IgD-negative memory B cell (primary cell): Measurements from ENCODE around the gene CHST11. TPM values are rescaled to one million over a fixed set of nuclear protein-coding genes. Genes with fewer than 3 reads are reported as not detected.
"Not testable (repeated sequence)": the region's sequence is repeated elsewhere in the genome, so short reads cannot be mapped to it uniquely, and the experiment has no call there.

ENCODE experiments used
- H3K27ac Mint-ChIP-seq, 3 donors: one replicate each; pipeline ENCODE4 v1.8.0; 2020 to 2022; ENCODE audit warnings: mild to moderate bottlenecking in 3 of 3, mixed read lengths in 3 of 3, moderate library complexity in 1 of 3
- H3K27me3 Mint-ChIP-seq: one replicate; pipeline ENCODE4 v1.8.0; 2021; ENCODE audit warnings: mixed read lengths
- H3K36me3 Mint-ChIP-seq: one replicate; pipeline ENCODE4 v1.8.0; 2020; ENCODE audit warnings: mild to moderate bottlenecking, mixed read lengths
- H3K4me1 Mint-ChIP-seq, 3 donors: one replicate each; pipeline ENCODE4 v1.8.0; 2020 to 2022; ENCODE audit warnings: mixed read lengths in 3 of 3, mild to moderate bottlenecking in 1 of 3
- H3K4me3 Mint-ChIP-seq, 4 donors: one replicate each; pipeline ENCODE4 v1.8.0; 2020 to 2022; ENCODE audit warnings: mild to moderate bottlenecking in 4 of 4, mixed read lengths in 4 of 4, moderate library complexity in 3 of 4
- H3K9me3 Mint-ChIP-seq, 3 donors: one replicate each; pipeline ENCODE4 v1.8.0; 2020 to 2021; ENCODE audit warnings: mixed read lengths in 3 of 3, mild to moderate bottlenecking in 1 of 3
- polyA plus RNA-seq: library from polyadenylated mRNA; unstranded; fragments of 300-500 nt; fragmentation: Illumina TruSeq; gene quantifications from one replicate; pipeline ENCODE4 v1.2.3, GENCODE V29; 2021

Gene CHST11
- polyA plus RNA-seq, 1 donor from 2014 or later: 41.7 TPM

DNA sequence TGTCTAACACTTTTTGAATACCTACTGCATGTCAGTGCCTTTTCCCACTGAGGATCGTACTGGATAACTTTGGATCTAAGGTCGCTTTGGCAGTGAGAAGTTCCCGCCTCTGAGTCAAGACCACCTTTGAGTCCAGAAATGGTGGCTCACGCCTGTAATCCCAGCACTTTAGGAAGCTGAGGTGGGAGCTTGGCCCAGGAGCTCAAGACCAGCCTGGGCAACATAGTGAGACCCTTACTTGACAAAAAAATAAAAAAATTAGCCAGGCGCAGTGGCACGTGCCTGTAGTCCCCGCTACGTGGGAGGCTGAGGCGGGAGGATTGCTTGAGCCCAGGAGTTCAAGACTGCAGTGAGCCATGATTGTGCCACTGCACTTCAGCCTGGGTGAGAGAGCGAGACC is 61.1 kb downstream of the CHST11 start:
- no peaks in the 10 kb centered on the region for H3K27me3 Mint-ChIP-seq
- H3K36me3 Mint-ChIP-seq: no peaks in the 10 kb centered on the region
- H3K9me3 Mint-ChIP-seq: no peaks in the 10 kb centered on the region
- peaks cover 39 to 68% (median 51%) of the 10 kb centered on the region in 3 donors for H3K4me1 Mint-ChIP-seq
- no peak overlapping the region for H3K4me3 Mint-ChIP-seq
- no peak overlapping the region for H3K27ac Mint-ChIP-seq

DNA sequence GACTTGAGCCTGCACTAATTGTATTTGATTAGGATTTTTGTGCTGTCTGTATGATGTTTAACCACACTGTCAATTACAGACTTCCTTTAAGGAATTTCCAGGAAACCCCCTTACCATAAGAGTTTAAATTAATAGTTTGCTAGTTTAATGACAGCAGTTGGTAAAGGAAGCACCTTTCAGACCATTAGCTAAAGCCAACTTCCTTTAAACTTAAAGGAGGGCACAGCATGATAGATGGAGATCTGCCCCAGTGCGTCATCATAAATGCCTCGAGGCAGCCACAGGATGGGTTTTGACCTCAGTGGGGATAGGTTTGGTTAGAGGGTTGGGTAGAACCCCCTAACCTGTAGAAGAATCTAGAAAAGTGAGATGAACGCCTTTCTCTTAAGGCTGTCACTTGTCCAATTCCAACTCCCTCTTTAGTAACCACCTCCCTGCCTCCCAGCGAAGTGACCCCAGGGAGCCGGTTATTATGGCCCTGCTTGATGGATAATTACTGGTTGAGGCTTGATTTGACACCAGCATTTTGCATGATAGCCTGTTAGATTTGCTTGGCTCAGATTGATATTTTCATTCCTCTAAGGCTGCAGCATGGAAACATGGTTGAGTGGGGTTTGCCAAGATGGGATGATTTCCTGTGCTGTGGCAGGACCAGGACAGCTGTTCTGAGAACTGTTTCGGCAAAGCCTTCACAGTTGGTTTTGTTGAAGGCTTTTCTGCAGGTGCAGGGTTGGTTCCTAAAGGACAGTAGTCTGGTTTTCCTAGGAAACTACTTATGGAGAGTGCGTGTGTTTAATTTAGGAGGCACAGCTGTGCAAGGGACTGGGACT is 62.7 kb downstream of the CHST11 start:
- Mint-ChIP-seq H3K4me1 (peaks cover 54 to 78% (median 62%) of the 10 kb centered on the region in 3 donors), H3K36me3 (no peaks in the 10 kb centered on the region), H3K9me3 (peaks cover 0 to under 1% (median 0%) of the 10 kb centered on the region in 3 donors), H3K27ac (peak overlapping the region; percentile 87), H3K4me3 (peak overlapping the region; percentile 31 to 91 (median 79)), H3K27me3 (no peaks in the 10 kb centered on the region)

DNA sequence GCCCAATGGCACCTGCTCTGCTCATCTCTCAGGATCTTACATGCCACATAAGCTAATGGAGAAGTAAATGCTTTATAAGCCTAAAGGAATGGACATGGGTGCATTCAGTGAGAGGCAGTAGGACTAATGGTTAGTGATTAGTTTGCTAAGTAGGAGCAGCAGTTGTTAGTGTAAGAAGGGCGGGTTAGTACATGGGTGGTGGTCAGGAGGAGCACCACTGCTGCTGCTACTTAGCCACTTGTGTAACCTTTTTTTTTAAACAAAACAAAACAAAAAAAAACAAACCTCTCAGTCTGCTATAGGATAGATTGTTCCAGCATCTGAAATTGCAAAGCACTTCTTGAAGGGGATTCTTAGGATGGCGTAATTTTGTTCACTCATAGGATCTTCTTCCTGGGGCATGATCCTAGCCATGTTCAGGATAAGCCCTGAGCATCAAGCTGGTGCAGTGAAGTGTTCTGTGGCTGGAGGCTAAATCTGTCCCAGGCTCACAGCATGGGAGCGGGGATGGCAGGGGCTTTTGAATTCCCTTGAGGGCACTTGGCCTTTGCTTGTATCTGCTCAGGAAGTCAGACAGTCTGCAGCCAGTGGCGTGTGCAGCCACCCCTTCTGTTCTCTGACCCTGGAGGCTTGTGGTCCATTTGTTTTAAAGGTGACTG is 63.6 kb downstream of the CHST11 start:
- no peaks in the 10 kb centered on the region for H3K36me3 Mint-ChIP-seq
- peak overlapping the region; percentile 36 to 91 (median 51) for H3K4me3 Mint-ChIP-seq
- peaks cover 0 to 5% (median 0%) of the 10 kb centered on the region in 3 donors for H3K9me3 Mint-ChIP-seq
- peak overlapping the region; percentile 85 to 87 (median 87) for H3K27ac Mint-ChIP-seq
- peaks cover 56 to 81% (median 64%) of the 10 kb centered on the region in 3 donors for H3K4me1 Mint-ChIP-seq
- H3K27me3 Mint-ChIP-seq: no peaks in the 10 kb centered on the region

DNA sequence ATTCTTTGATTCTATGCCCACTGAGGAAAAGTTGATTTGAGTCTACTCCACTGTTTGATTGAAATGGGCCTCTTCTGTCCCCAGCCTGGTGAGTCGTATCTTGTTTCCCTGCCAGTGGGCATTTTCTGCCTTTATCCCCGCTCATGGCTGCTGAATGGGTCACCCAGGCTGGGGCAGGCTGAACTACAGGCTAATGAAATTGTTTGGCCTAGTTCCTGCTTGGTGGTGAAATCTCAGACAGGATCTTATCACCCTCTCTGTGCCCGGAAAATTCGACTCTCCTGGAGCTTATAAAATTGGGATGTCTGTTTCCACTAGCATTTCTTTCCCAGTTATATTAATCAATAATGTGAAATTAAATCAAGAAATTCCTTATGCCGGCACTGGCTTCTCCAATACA is 65.0 kb downstream of the CHST11 start:
- peaks cover 0 to 5% (median 0%) of the 10 kb centered on the region in 3 donors for H3K9me3 Mint-ChIP-seq
- H3K4me1 Mint-ChIP-seq: peaks cover 58 to 76% (median 60%) of the 10 kb centered on the region in 3 donors
- H3K4me3 Mint-ChIP-seq: peak overlapping the region in 1 of 4 donors; percentile 55
- no peaks in the 10 kb centered on the region for H3K27me3 Mint-ChIP-seq
- H3K36me3 Mint-ChIP-seq: peaks cover 2% of the 10 kb centered on the region
- peak overlapping the region in 2 of 3 donors; percentile 87 for H3K27ac Mint-ChIP-seq

DNA sequence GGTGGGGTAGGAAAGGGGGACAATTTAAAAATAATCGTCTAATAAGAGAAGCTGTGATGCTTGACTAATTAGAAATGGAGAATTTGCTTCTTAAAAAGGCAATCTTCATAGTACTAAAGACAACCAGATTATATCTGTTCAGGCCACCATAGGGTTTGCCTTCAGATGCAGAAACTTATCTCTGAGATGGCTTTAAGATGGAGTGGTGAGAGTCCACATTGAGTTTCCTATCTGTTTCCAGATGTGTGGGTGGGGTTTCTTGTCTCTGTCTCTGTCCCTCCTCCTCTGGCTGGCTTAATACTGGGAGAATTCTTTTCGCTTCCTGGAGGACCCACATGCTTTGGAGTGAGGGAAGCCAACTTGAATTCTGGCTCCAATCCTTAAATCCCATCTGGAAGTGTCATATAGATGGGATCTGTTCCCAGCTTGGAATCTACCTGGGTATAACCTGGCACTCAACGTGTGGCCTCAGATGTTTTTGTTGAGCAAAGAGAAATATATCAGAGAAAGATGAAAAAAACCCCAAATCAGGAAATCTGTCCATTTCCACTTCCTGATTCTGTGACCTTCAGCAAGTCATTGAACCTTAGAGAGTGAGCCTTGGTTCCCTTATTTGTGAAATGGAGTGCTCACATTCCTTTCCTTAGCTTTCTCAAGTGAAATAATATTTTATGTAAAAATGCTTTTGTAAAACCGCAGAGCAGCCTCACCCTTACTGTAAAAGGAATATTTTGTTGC is 66.4 kb downstream of the CHST11 start:
- no peaks in the 10 kb centered on the region for H3K27me3 Mint-ChIP-seq
- peaks cover 60 to 72% (median 60%) of the 10 kb centered on the region in 3 donors for H3K4me1 Mint-ChIP-seq
- peak overlapping the region; percentile 39 to 91 (median 74) for H3K4me3 Mint-ChIP-seq
- H3K27ac Mint-ChIP-seq: peak overlapping the region; percentile 77 to 84 (median 80)
- H3K36me3 Mint-ChIP-seq: peaks cover 9% of the 10 kb centered on the region
- peaks cover 5 to 6% (median 5%) of the 10 kb centered on the region in 3 donors for H3K9me3 Mint-ChIP-seq

DNA sequence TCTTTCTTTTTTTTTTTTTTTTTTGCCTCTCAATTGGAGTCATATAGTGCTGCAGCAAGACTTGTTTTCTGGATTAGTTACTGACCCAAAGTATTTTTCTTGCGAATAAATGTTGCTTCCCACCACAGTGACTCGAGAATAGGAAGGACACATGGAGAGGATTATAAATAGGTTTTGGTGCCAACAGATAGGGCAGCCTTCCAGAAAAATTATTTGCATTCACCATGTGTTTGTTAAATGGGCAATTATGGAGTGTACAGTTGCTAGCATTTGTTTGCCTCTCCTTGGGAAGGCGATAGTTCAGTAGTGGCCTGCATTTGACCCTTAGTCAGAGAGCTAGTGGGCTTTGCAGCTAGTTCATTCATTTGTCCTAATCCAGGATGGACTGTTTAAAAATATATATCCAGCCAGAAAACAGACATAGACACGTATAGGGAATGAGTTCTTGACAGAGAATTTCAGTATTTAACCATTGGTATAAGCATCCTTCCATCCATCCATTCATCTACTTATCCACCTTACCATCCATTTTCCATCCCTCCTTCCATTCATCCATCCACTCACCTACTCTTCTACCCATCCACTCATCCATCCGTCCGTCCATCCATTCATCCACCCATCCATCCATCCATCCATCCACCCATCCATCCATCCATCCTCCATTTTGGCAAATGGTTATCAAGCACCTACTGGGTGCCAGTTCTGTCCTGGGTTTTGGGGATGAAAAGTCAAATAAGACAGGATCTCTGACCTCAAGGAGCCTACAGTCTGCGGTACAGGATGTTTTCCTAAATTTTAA is 67.5 kb downstream of the CHST11 start:
- Mint-ChIP-seq H3K4me1 (peaks cover 57 to 63% (median 62%) of the 10 kb centered on the region in 3 donors), H3K27me3 (no peaks in the 10 kb centered on the region), H3K9me3 (peaks cover 5 to 6% (median 5%) of the 10 kb centered on the region in 3 donors), H3K27ac (peak overlapping the region; percentile 6 to 84 (median 77)), H3K4me3 (peak overlapping the region in 2 of 4 donors; percentile 82 to 91), H3K36me3 (peaks cover 10% of the 10 kb centered on the region)

DNA sequence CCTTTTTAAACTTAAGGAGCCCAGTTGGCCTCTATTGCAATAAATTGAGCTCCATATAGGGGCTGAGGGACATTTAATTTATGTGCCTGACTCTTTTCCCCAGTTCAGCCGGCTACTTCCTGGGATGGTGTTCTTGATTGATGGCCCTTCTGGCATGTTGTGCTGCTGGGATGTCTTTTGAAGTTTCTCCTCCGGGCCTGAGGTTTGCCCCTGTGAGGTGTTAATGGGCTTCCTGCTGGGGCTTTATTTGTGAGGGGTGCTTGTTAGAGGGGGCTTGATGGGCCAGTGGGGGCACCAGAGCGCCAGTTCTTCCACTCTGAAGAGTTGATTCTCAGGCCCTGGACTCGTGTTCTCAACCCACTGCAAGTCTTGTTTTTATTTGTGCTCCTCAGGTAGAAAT is 69.6 kb downstream of the CHST11 start:
- no peak overlapping the region for H3K4me3 Mint-ChIP-seq
- H3K9me3 Mint-ChIP-seq: peaks cover 5 to 6% (median 5%) of the 10 kb centered on the region in 3 donors
- H3K27me3 Mint-ChIP-seq: no peaks in the 10 kb centered on the region
- peak overlapping the region in 1 of 3 donors; percentile 83 for H3K27ac Mint-ChIP-seq
- H3K36me3 Mint-ChIP-seq: peaks cover 14% of the 10 kb centered on the region
- peaks cover 38 to 42% (median 42%) of the 10 kb centered on the region in 3 donors for H3K4me1 Mint-ChIP-seq

DNA sequence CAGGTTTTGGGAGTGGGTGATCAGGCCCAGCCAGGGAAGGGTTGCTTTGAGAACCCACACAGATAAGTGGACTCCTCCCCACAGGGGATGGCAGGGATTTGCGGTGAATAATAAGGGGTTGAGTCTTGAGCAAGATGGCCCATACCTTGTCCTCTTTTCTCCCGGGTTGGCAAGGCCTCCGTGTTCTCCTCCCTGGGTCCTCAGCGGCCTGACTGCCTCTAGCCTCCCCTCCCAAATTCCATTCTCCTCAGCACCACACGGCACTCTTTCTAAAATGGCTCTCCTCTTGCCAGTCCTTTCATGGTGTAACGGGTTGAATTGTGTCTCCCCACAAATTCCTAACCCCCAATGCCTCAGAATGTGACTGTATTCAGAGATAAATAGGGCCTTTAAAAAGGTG is 70.0 kb downstream of the CHST11 start:
- H3K4me3 Mint-ChIP-seq: no peak overlapping the region

DNA sequence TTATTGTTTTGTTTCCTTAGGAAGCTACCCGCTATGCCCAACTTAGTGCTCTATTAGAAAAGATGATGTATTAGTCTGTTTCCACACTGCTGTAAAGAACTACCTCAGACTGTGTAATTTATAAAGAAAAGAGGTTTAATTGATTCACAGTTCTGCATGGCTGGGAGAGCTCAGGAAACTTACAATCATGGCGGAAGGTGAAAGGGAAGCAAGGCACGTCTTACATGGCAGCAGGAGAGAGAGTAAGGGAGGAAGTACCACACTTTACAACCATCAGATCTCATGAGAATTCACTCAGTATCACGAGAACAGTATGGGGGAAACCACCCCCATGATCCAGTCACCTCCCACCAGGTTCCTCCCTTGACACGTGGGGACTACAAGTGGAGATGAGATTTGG is 70.9 kb downstream of the CHST11 start:
- not testable (repeated sequence) for H3K27me3 Mint-ChIP-seq, H3K9me3 Mint-ChIP-seq, H3K4me3 Mint-ChIP-seq
- Mint-ChIP-seq H3K36me3 (peaks cover 16% of the 10 kb centered on the region), H3K4me1 (peaks cover 36 to 40% (median 36%) of the 10 kb centered on the region in 3 donors), H3K27ac (peak overlapping the region in 2 of 3 donors; percentile 21 to 50)

More for the DNA sequence above, 70.0 kb downstream of the CHST11 start:
- Mint-ChIP-seq H3K9me3 (peaks cover 5 to 6% (median 5%) of the 10 kb centered on the region in 3 donors), H3K27ac (peak overlapping the region in 1 of 3 donors; percentile 83), H3K27me3 (no peaks in the 10 kb centered on the region), H3K4me1 (peaks cover 37 to 42% (median 38%) of the 10 kb centered on the region in 3 donors), H3K36me3 (peaks cover 14% of the 10 kb centered on the region)

DNA sequence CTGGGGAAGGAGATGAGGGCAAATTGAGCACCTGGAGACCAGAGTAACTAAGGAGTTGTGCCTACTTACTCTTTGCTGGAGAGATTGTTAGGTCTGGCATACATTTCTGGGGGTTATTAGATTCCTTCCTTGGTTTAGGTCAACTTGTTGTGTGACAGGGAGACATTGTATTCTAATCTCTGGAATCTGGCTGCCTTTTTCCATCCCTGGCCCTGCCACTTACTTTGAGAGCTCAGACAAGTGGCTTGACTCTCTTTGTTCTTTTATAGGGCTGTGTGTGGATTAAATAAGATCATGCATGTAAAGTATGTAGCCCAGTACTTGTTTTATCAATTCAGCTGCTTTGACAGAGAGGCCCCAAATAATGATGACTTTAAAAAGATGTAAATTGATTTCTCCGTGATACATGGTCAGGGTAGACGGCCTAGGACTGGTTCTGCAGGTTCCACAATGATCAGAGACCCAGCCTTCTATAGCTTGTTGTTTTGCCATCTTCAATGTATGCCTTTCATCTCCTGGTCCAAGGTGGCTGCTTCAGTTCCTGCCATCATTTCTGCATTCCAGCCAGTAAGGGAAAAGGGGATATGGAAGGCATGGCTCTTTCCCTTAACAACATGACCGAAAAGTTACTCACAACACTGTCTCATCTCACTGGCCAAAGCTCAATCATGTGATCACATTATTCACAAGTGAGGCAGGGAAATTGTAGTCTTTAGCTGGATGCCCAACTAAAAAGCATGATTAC is 72.6 kb downstream of the CHST11 start:
- Mint-ChIP-seq H3K27ac (no peak overlapping the region), H3K27me3 (no peaks in the 10 kb centered on the region), H3K36me3 (peaks cover 16% of the 10 kb centered on the region), H3K4me3 (no peak overlapping the region), H3K4me1 (peaks cover 27 to 38% (median 28%) of the 10 kb centered on the region in 3 donors), H3K9me3 (peaks cover 5 to 6% (median 5%) of the 10 kb centered on the region in 3 donors)

DNA sequence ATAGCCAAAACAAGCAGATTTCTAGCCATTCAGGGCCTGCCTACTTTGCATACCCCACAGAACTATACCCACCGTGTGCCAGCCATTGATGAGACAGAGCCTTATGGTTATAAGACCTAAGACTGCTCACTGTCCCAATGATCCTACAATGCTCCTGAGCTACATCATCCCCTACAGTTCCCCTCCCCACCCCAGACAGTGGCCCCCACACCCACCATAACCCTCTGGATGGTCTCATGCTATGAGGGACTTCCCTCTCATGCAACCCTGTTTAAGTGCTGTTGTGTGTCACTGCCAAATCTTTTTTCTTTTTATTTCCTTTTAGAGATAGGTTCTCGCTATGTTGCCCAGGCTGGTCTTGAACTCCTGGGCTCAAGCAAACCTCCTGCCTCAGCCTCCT is 75.9 kb downstream of the CHST11 start:
- H3K9me3 Mint-ChIP-seq: peaks cover 0 to 2% (median under 1%) of the 10 kb centered on the region in 3 donors
- H3K27ac Mint-ChIP-seq: peak overlapping the region in 1 of 3 donors; percentile 45
- H3K4me1 Mint-ChIP-seq: peaks cover 42 to 53% (median 43%) of the 10 kb centered on the region in 3 donors
- no peak overlapping the region for H3K4me3 Mint-ChIP-seq
- H3K36me3 Mint-ChIP-seq: peaks cover 11% of the 10 kb centered on the region
- H3K27me3 Mint-ChIP-seq: no peaks in the 10 kb centered on the region

DNA sequence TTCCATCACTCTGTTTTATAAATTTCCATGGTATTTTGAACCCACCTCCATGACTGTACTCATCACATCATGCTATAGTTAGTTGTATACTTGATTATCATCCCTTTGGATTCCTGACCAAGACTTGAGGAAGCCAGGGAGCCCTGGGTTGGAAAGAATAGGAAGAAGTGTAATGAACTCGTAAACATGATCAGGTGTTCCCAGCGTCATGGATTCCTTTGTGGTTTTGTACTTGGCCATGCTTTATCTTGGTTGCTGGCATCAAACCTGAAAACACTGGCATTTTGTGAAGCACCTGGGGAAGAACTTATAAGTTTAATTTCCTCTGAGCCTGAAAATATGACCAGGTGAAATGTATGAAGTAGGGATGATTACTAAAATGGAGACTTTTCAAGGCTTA is 76.4 kb downstream of the CHST11 start:
- Mint-ChIP-seq H3K4me3 (no peak overlapping the region), H3K9me3 (no peaks in the 10 kb centered on the region), H3K27me3 (no peaks in the 10 kb centered on the region), H3K27ac (peak overlapping the region in 1 of 3 donors; percentile 45), H3K4me1 (peaks cover 42 to 53% (median 48%) of the 10 kb centered on the region in 3 donors), H3K36me3 (peaks cover 7% of the 10 kb centered on the region)

DNA sequence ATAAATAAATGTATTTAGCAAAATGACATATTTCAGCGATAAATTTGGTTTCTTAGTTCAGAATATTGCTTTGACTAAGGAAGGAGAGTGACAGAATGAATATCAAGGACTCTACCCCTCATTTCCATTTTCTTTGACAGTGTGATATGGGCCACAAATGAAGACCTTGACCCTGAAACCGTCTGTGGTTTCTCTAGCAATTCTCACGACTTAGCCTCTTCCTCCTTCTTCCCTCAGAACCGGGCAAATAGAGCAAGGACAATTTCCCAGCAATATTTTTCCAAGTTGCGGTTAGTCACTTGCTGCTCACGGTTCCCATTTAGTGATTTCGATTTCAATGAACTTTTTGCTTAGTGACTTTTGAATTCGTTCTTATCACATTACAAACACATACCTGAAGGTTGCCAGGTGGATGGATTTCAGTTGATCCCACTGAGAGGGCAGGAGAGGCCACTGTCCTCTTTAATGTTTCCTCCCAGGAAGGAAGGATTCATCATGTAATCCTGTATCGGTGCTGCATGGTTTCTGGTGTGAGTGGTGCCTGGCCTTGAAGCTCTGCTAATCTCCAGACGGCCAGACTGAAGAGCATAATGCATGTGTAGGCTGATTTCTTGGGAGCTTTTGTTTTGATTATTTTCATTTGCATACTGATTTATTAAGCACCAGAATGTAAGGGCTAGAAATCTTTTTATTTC is 77.6 kb downstream of the CHST11 start:
- H3K27me3 Mint-ChIP-seq: no peaks in the 10 kb centered on the region
- no peak overlapping the region for H3K4me3 Mint-ChIP-seq
- peaks cover 8% of the 10 kb centered on the region for H3K36me3 Mint-ChIP-seq
- peak overlapping the region in 2 of 3 donors; percentile 27 to 49 for H3K27ac Mint-ChIP-seq
- peaks cover 48 to 60% (median 54%) of the 10 kb centered on the region in 3 donors for H3K4me1 Mint-ChIP-seq
- no peaks in the 10 kb centered on the region for H3K9me3 Mint-ChIP-seq
